T-cell (primary cell): ENCODE data around the gene OR11H12. TPM values are rescaled to one million over a fixed set of nuclear protein-coding genes. Genes with fewer than 3 reads are reported as not detected.
"Not testable (repeated sequence)": the region's sequence is repeated elsewhere in the genome, so short reads cannot be mapped to it uniquely, and the experiment has no call there.

Source experiments
- ATAC-seq, 4 experiments: fragments of 200-7000 bp in 3 of 4; fragments of 150-1000 bp in 1 of 4; cut with Tn5 transposase; replicated peaks in 1 of 4; 1 replicate in 3 of 4; 2 replicates in 1 of 4; pipeline ENCODE4 v1.10.0; 2021; ENCODE audit warnings: moderate library complexity in 3 of 4, mild to moderate bottlenecking in 2 of 4, moderate number of reproducible peaks in 1 of 4
- CTCF ChIA-PET, 2 donors: fragments of 300-600 bp; sonication (Branson Sonifier 250); formaldehyde crosslinking; loops; one replicate each; lab custom pipeline; 2022; ENCODE audit warnings: antibody characterized with exemption in 2 of 2; lab: Charles Lee
- POLR2A ChIA-PET, 2 donors: fragments of 300-600 bp; sonication (Branson Sonifier 250); formaldehyde crosslinking; loops; one replicate each; lab custom pipeline; 2022; ENCODE audit warnings: antibody characterized with exemption in 2 of 2; lab: Charles Lee
- DNase-seq, 35 experiments: peaks; one replicate each; pipeline versions ENCODE4 v3.0.0 to v3.0.0-alpha.2; 2013 to 2023
- H3K27ac ChIP-seq: one replicate; pipeline ENCODE4 v1.5.1; 2013; ENCODE audit warnings: low read length
- H3K27me3 ChIP-seq, 2 experiments: replicated peaks in 1 of 2; 1 replicate in 1 of 2; 2 replicates in 1 of 2; pipeline versions ENCODE4 v1.6.1 to v1.7.0; 2013; ENCODE audit warnings: low read length in 1 of 2, mixed read lengths in 1 of 2; ENCODE audit not compliant: control insufficient read depth in 2 of 2, insufficient read depth in 2 of 2; ENCODE audit errors: extremely low read depth in 1 of 2
- H3K36me3 ChIP-seq, 2 donors: 1 replicate in 1 of 2; 2 replicates in 1 of 2; pipeline versions ENCODE4 v1.6.1 to v1.7.0; 2013; ENCODE audit warnings: low read length in 1 of 2; ENCODE audit not compliant: control insufficient read depth in 2 of 2, insufficient read depth in 1 of 2; ENCODE audit errors: extremely low read depth in 1 of 2
- H3K4me1 ChIP-seq, 2 experiments: 1 replicate in 1 of 2; 2 replicates in 1 of 2; pipeline versions ENCODE4 v1.6.1 to v1.7.0; 2013; ENCODE audit warnings: low read length in 2 of 2, mixed read lengths in 1 of 2; ENCODE audit not compliant: insufficient read depth in 2 of 2, control insufficient read depth in 1 of 2; ENCODE audit errors: extremely low read depth in 1 of 2
- H3K4me3 ChIP-seq, 2 donors: 1 replicate in 1 of 2; 2 replicates in 1 of 2; pipeline versions ENCODE4 v1.5.1 to v1.7.0; 2013; ENCODE audit warnings: mild to moderate bottlenecking in 2 of 2, low read length in 1 of 2, moderate library complexity in 1 of 2; ENCODE audit not compliant: control insufficient read depth in 1 of 2; ENCODE audit errors: extremely low read depth in 1 of 2
- H3K9me3 ChIP-seq: 2 replicates; pipeline ENCODE4 v1.7.0; 2013
- H3K27ac Mint-ChIP-seq, 2 donors: one replicate each; pipeline ENCODE4 v1.8.0; 2020 to 2021; ENCODE audit warnings: mild to moderate bottlenecking in 2 of 2, mixed read lengths in 2 of 2
- H3K27me3 Mint-ChIP-seq, 2 donors: one replicate each; pipeline ENCODE4 v1.8.0; 2021 to 2022; ENCODE audit warnings: mixed read lengths in 2 of 2
- H3K36me3 Mint-ChIP-seq: one replicate; pipeline ENCODE4 v1.8.0; 2021; ENCODE audit warnings: mixed read lengths
- H3K4me1 Mint-ChIP-seq, 3 donors: one replicate each; pipeline ENCODE4 v1.8.0; 2020 to 2022; ENCODE audit warnings: mixed read lengths in 3 of 3, mild to moderate bottlenecking in 1 of 3
- H3K4me3 Mint-ChIP-seq, 3 donors: one replicate each; pipeline ENCODE4 v1.8.0; 2020 to 2022; ENCODE audit warnings: mild to moderate bottlenecking in 3 of 3, mixed read lengths in 3 of 3, moderate library complexity in 3 of 3
- H3K9me3 Mint-ChIP-seq, 3 donors: one replicate each; pipeline ENCODE4 v1.8.0; 2020 to 2022; ENCODE audit warnings: mixed read lengths in 3 of 3
- WGBS: methylation state at CpG from one replicate; pipeline ENCODE4 v1.1.5; 2013; ENCODE audit warnings: missing lambda C conversion rate; ENCODE audit not compliant: insufficient coverage; 5-methylcytosine and 5-hydroxymethylcytosine counted together
- total RNA-seq, 35 experiments: library from RNA in 6 of 35; stranded (reverse) in 6 of 35; fragments of 120-200 nt in 1 of 35; gene quantifications; one replicate each; pipeline versions ENCODE4 v1.2.1 to v1.2.4 and lab custom pipeline; 2013 to 2026

The OR11H12 gene
- total RNA-seq (not detected), total RNA-seq (lab: John Stamatoyannopoulos, UW) (0 reads per million in 29 experiments)
- not detected for total RNA-seq (2013)

- POLR2A ChIA-PET, H3K9me3 Mint-ChIP-seq, CTCF ChIA-PET, H3K36me3 ChIP-seq, H3K36me3 Mint-ChIP-seq, H3K4me1 Mint-ChIP-seq, H3K27me3 ChIP-seq, ATAC-seq, H3K27ac Mint-ChIP-seq, H3K4me1 ChIP-seq, H3K4me3 ChIP-seq, H3K4me3 Mint-ChIP-seq, H3K9me3 ChIP-seq, H3K27ac ChIP-seq, DNase-seq, H3K27me3 Mint-ChIP-seq: not testable (repeated sequence)
- WGBS = no CpG with 5 or more reads among the region's 3 CpGs
Observed at GRCh38 chr14:18600817-18601216, at the start of gene OR11H12. OR11H12 (plus strand) TSS chr14:18601117; CDS start chr14:18601117, 0 bp downstream.

- H3K4me3 ChIP-seq, H3K4me1 ChIP-seq, H3K27ac ChIP-seq, H3K4me1 Mint-ChIP-seq, H3K4me3 Mint-ChIP-seq, ATAC-seq, H3K9me3 ChIP-seq, H3K36me3 ChIP-seq, H3K27ac Mint-ChIP-seq, H3K27me3 Mint-ChIP-seq, DNase-seq, POLR2A ChIA-PET, H3K36me3 Mint-ChIP-seq, H3K27me3 ChIP-seq, H3K9me3 Mint-ChIP-seq, CTCF ChIA-PET: not testable (repeated sequence)
- WGBS = 82% methylated on average over 6 of the region's 31 CpGs
Observed at GRCh38 chr14:18582908-18583307, 18.0 kb upstream of the OR11H12 start.

GRCh38 chr14:18626610-18627213, 25.8 kb downstream of the OR11H12 start:
- H3K4me1 ChIP-seq, H3K4me3 ChIP-seq, H3K4me1 Mint-ChIP-seq, H3K9me3 Mint-ChIP-seq, H3K27me3 ChIP-seq, H3K36me3 ChIP-seq, DNase-seq, CTCF ChIA-PET, H3K27me3 Mint-ChIP-seq, H3K9me3 ChIP-seq, H3K36me3 Mint-ChIP-seq, ATAC-seq, H3K27ac ChIP-seq, POLR2A ChIA-PET, H3K27ac Mint-ChIP-seq, H3K4me3 Mint-ChIP-seq: not testable (repeated sequence)
- WGBS = no CpG with 5 or more reads among the region's 32 CpGs

- H3K27ac ChIP-seq, POLR2A ChIA-PET, ATAC-seq, H3K27ac Mint-ChIP-seq, H3K4me3 ChIP-seq, H3K4me1 ChIP-seq, H3K27me3 Mint-ChIP-seq, H3K4me1 Mint-ChIP-seq, H3K27me3 ChIP-seq, H3K9me3 ChIP-seq, H3K4me3 Mint-ChIP-seq, CTCF ChIA-PET, H3K9me3 Mint-ChIP-seq, H3K36me3 Mint-ChIP-seq, H3K36me3 ChIP-seq, DNase-seq: not testable (repeated sequence)
- WGBS = no CpG with 5 or more reads among the region's 11 CpGs
Observed at GRCh38 chr14:18636066-18636465, 35.1 kb downstream of the OR11H12 start.

GRCh38 chr14:18638032-18638431, 37.1 kb downstream of the OR11H12 start:
- CTCF ChIA-PET = not testable (repeated sequence)

GRCh38 chr14:18638785-18639184, 37.9 kb downstream of the OR11H12 start:
- H3K4me1 ChIP-seq, H3K9me3 ChIP-seq, H3K36me3 ChIP-seq, H3K4me3 ChIP-seq, H3K27ac ChIP-seq, H3K27me3 Mint-ChIP-seq, H3K4me1 Mint-ChIP-seq, H3K36me3 Mint-ChIP-seq, H3K9me3 Mint-ChIP-seq, CTCF ChIA-PET, H3K4me3 Mint-ChIP-seq, H3K27ac Mint-ChIP-seq, POLR2A ChIA-PET, DNase-seq, H3K27me3 ChIP-seq: not testable (repeated sequence)
- ATAC-seq = peak in 1 of 4 experiments; percentile 15
- WGBS = no CpG with 5 or more reads among the region's 4 CpGs

More at GRCh38 chr14:18638032-18638431, 37.1 kb downstream of the OR11H12 start:
- H3K4me3 Mint-ChIP-seq, H3K4me1 Mint-ChIP-seq, H3K4me3 ChIP-seq, H3K27me3 ChIP-seq, H3K27ac ChIP-seq, H3K36me3 Mint-ChIP-seq, ATAC-seq, POLR2A ChIA-PET, H3K9me3 Mint-ChIP-seq, H3K27ac Mint-ChIP-seq, DNase-seq, H3K27me3 Mint-ChIP-seq, H3K36me3 ChIP-seq, H3K4me1 ChIP-seq, H3K9me3 ChIP-seq: not testable (repeated sequence)
